ENCODE results near the gene EHD3. TPM values are rescaled to one million over a fixed set of nuclear protein-coding genes. Genes with fewer than 3 reads are reported as not detected.

EHD3 gene
- total RNA-seq, 1 donor from 2014 or later: 8.0 TPM

- Mint-ChIP-seq H3K36me3 (ENCODE audit: low read depth, unreplicated experiment) (no peaks in the 10 kb centered on the region), H3K27me3 (ENCODE audit: unreplicated experiment) (peaks cover 7% of the 10 kb centered on the region), H3K9me3 (ENCODE audit: unreplicated experiment) (no peaks in the 10 kb centered on the region), H3K4me1 (ENCODE audit: unreplicated experiment) (peaks cover 25% of the 10 kb centered on the region), H3K27ac (ENCODE audit: unreplicated experiment) (no peak overlapping the region), H3K4me3 (ENCODE audit: unreplicated experiment) (no peak overlapping the region)
- no peak for DNase-seq (ENCODE audit: low spot score)
- TF ChIP-seq CTCF (IDR thresholded peaks at IDR 0.05; ENCODE audit: unreplicated experiment): no peak
Measured at GRCh38 chr2:31286230-31286629, 52.3 kb downstream of the EHD3 start.

GRCh38 chr2:31286961-31287550 is 53.1 kb downstream of the EHD3 start:
- no peaks in the 10 kb centered on the region for H3K9me3 Mint-ChIP-seq (ENCODE audit: unreplicated experiment)
- no peak for DNase-seq (ENCODE audit: low spot score)
- peaks cover 4% of the 10 kb centered on the region for H3K27me3 Mint-ChIP-seq (ENCODE audit: unreplicated experiment)
- H3K4me3 Mint-ChIP-seq (ENCODE audit: unreplicated experiment): no peak overlapping the region
- H3K36me3 Mint-ChIP-seq (ENCODE audit: low read depth, unreplicated experiment): no peaks in the 10 kb centered on the region
- H3K27ac Mint-ChIP-seq (ENCODE audit: unreplicated experiment): peak overlapping the region; percentile 52
- TF ChIP-seq CTCF (IDR thresholded peaks at IDR 0.05; ENCODE audit: unreplicated experiment): no peak
- H3K4me1 Mint-ChIP-seq (ENCODE audit: unreplicated experiment): peaks cover 25% of the 10 kb centered on the region

- no peak for DNase-seq (ENCODE audit: low spot score)
- Mint-ChIP-seq H3K36me3 (ENCODE audit: low read depth, unreplicated experiment) (no peaks in the 10 kb centered on the region), H3K27ac (ENCODE audit: unreplicated experiment) (no peak overlapping the region), H3K27me3 (ENCODE audit: unreplicated experiment) (peaks cover 4% of the 10 kb centered on the region), H3K9me3 (ENCODE audit: unreplicated experiment) (no peaks in the 10 kb centered on the region), H3K4me1 (ENCODE audit: unreplicated experiment) (peaks cover 25% of the 10 kb centered on the region), H3K4me3 (ENCODE audit: unreplicated experiment) (no peak overlapping the region)
- TF ChIP-seq CTCF (IDR thresholded peaks at IDR 0.05; ENCODE audit: unreplicated experiment): no peak
Measured at GRCh38 chr2:31287654-31288053, 53.7 kb downstream of the EHD3 start.

GRCh38 chr2:31294196-31294595 is 60.2 kb downstream of the EHD3 start:
- Mint-ChIP-seq H3K4me3 (ENCODE audit: unreplicated experiment) (no peak overlapping the region), H3K27me3 (ENCODE audit: unreplicated experiment) (no peaks in the 10 kb centered on the region), H3K9me3 (ENCODE audit: unreplicated experiment) (no peaks in the 10 kb centered on the region), H3K27ac (ENCODE audit: unreplicated experiment) (no peak overlapping the region), H3K36me3 (ENCODE audit: low read depth, unreplicated experiment) (no peaks in the 10 kb centered on the region), H3K4me1 (ENCODE audit: unreplicated experiment) (peaks cover 7% of the 10 kb centered on the region)
- no peak for DNase-seq (ENCODE audit: low spot score)
- TF ChIP-seq CTCF (IDR thresholded peaks at IDR 0.05; ENCODE audit: unreplicated experiment): no peak

GRCh38 chr2:31296641-31297287 is 62.8 kb downstream of the EHD3 start:
- no peak for DNase-seq (ENCODE audit: low spot score)
- no peak overlapping the region for H3K4me3 Mint-ChIP-seq (ENCODE audit: unreplicated experiment)
- no peak for TF ChIP-seq CTCF (IDR thresholded peaks at IDR 0.05; ENCODE audit: unreplicated experiment)
- no peaks in the 10 kb centered on the region for H3K36me3 Mint-ChIP-seq (ENCODE audit: low read depth, unreplicated experiment)
- no peaks in the 10 kb centered on the region for H3K27me3 Mint-ChIP-seq (ENCODE audit: unreplicated experiment)
- H3K27ac Mint-ChIP-seq (ENCODE audit: unreplicated experiment): no peak overlapping the region
- no peaks in the 10 kb centered on the region for H3K9me3 Mint-ChIP-seq (ENCODE audit: unreplicated experiment)
- peaks cover 10% of the 10 kb centered on the region for H3K4me1 Mint-ChIP-seq (ENCODE audit: unreplicated experiment)

Measured in endothelial cell (in vitro differentiated cells).